ENCODE measurements around the gene RAPGEF4. TPM values are rescaled to one million over a fixed set of nuclear protein-coding genes. Genes with fewer than 3 reads are reported as not detected.
A peak's percentile ranks its signal among the peaks of the same experiment; 100 is the strongest.

Gene RAPGEF4
- total RNA-seq, 1 experiment from 2014 or later = 10.8 TPM

GRCh38 chr2:172957734-172958133, 222.1 kb downstream of the RAPGEF4 start:
- no peak for DNase-seq (ENCODE audit: extremely low read depth, low read depth)

- DNase-seq (ENCODE audit: extremely low read depth, low read depth) = no peak
Observed at GRCh38 chr2:172962082-172962481, 226.4 kb downstream of the RAPGEF4 start.

GRCh38 chr2:172962824-172963223, 227.2 kb downstream of the RAPGEF4 start:
- no peak for DNase-seq (ENCODE audit: extremely low read depth, low read depth)

GRCh38 chr2:172964511-172965139, 229.0 kb downstream of the RAPGEF4 start:
- DNase-seq (ENCODE audit: extremely low read depth, low read depth) = no peak

GRCh38 chr2:172965433-172966212, 230.0 kb downstream of the RAPGEF4 start:
- no peak for DNase-seq (ENCODE audit: extremely low read depth, low read depth)

GRCh38 chr2:172967036-172967982, 231.7 kb downstream of the RAPGEF4 start:
- no peak for DNase-seq (ENCODE audit: extremely low read depth, low read depth)

GRCh38 chr2:172968061-172968469, 232.4 kb downstream of the RAPGEF4 start:
- DNase-seq (ENCODE audit: extremely low read depth, low read depth) = no peak

- no peak for DNase-seq (ENCODE audit: extremely low read depth, low read depth)
Observed at GRCh38 chr2:172969166-172969565, 233.5 kb downstream of the RAPGEF4 start.

- DNase-seq (ENCODE audit: extremely low read depth, low read depth) = no peak
Observed at GRCh38 chr2:172969609-172970008, 234.0 kb downstream of the RAPGEF4 start.

- no peak for DNase-seq (ENCODE audit: extremely low read depth, low read depth)
Observed at GRCh38 chr2:172970660-172971059, 235.0 kb downstream of the RAPGEF4 start.

- peak; percentile 49 for DNase-seq (ENCODE audit: extremely low read depth, low read depth)
Observed at GRCh38 chr2:172972005-172972619, 236.5 kb downstream of the RAPGEF4 start.

GRCh38 chr2:172974762-172975161, 239.1 kb downstream of the RAPGEF4 start:
- no peak for DNase-seq (ENCODE audit: extremely low read depth, low read depth)

GRCh38 chr2:172976116-172976515, 240.5 kb downstream of the RAPGEF4 start:
- no peak for DNase-seq (ENCODE audit: extremely low read depth, low read depth)

- no peak for DNase-seq (ENCODE audit: extremely low read depth, low read depth)
Observed at GRCh38 chr2:172976816-172977215, 241.2 kb downstream of the RAPGEF4 start.

GRCh38 chr2:172977270-172978062, 241.8 kb downstream of the RAPGEF4 start:
- DNase-seq (ENCODE audit: extremely low read depth, low read depth) = no peak

- DNase-seq (ENCODE audit: extremely low read depth, low read depth) = no peak
Observed at GRCh38 chr2:172978063-172978383, 242.4 kb downstream of the RAPGEF4 start.

GRCh38 chr2:172985139-172985892, 249.7 kb downstream of the RAPGEF4 start:
- peak; percentile 41 for DNase-seq (ENCODE audit: extremely low read depth, low read depth)

GRCh38 chr2:172986040-172986439, 250.4 kb downstream of the RAPGEF4 start:
- DNase-seq (ENCODE audit: extremely low read depth, low read depth) = no peak

- DNase-seq (ENCODE audit: extremely low read depth, low read depth) = no peak
Observed at GRCh38 chr2:172988728-172989127, 253.1 kb downstream of the RAPGEF4 start.

Data from NCI-H460 (cell line).